Loucy (cell line): ENCODE measurements around the gene MTMR10.

Experiments
- EZH2phosphoT487 ChIP-seq: fragments of 200-600 bp; IDR thresholded peaks from 2 replicates; pipeline ENCODE4 v1.6.1; 2018; ENCODE audit warnings: antibody characterized with exemption, mild to moderate bottlenecking, moderate library complexity, borderline replicate concordance
- TF ChIP-seq, protein P1 (sequence below): fragments of 200-600 bp; sonication (generic); conservative IDR thresholded peaks from 2 replicates; pipeline ENCODE4 v1.5.1; 2014; ENCODE audit warnings: mild to moderate bottlenecking, antibody characterized with exemption, low read length

DNA sequence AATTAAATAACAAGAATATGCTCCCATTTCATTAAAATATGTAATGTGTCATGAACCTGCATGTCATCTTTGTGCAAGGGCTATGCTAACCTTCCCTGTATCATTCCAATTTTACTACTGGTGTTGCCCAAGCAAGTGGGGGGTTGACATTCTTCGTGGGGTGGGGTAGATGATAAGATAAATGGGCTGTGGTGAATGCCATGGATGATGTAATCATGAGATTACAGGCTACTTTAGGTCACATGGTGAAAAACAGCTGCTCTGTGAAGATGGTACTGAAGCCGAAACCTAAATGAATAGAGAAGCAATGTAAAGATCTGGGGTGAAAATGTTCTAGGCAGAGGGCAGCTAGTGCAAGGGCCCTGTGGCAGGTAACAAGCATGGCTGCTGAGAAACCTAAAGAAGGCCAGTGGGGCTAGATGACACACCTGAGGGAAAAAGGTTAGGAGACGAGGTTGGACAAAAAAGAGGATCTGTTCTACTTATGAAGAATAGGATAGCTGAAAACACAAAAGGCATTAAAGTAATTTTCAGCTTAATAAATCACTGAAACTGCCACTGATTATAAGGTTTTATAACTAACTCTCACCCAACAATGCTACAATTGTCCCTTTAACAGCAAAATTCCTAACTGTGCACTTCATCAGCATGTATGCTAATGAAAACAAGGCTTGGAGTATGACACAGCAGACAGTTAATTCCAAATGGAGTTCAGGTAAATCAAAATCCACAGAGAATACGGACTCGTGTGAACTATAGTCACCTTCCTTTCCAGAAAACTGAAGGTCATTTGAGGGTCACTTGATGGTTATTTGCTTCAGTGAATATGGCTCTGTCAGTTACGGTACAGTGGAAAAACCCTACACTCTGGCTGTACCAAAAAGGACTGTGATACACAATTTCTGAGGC is 35.0 kb downstream of the MTMR10 start:
- TF ChIP-seq, protein P1, sequence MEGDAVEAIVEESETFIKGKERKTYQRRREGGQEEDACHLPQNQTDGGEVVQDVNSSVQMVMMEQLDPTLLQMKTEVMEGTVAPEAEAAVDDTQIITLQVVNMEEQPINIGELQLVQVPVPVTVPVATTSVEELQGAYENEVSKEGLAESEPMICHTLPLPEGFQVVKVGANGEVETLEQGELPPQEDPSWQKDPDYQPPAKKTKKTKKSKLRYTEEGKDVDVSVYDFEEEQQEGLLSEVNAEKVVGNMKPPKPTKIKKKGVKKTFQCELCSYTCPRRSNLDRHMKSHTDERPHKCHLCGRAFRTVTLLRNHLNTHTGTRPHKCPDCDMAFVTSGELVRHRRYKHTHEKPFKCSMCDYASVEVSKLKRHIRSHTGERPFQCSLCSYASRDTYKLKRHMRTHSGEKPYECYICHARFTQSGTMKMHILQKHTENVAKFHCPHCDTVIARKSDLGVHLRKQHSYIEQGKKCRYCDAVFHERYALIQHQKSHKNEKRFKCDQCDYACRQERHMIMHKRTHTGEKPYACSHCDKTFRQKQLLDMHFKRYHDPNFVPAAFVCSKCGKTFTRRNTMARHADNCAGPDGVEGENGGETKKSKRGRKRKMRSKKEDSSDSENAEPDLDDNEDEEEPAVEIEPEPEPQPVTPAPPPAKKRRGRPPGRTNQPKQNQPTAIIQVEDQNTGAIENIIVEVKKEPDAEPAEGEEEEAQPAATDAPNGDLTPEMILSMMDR = no peak
- no peak for TF ChIP-seq EZH2phosphoT487
